B cell (primary cell): ENCODE data around the gene VOPP1. TPM values are rescaled to one million over a fixed set of nuclear protein-coding genes. Genes with fewer than 3 reads are reported as not detected.
A peak's percentile ranks its signal among the peaks of the same experiment; 100 is the strongest.
"Not testable (repeated sequence)": the region's sequence is repeated elsewhere in the genome, so short reads cannot be mapped to it uniquely, and the experiment has no call there.

ENCODE experiments used
- ATAC-seq: fragments of 200-7000 bp; cut with Tn5 transposase; one replicate; pipeline ENCODE4 v1.10.0; 2021; ENCODE audit warnings: low read depth, mild to moderate bottlenecking, moderate number of reproducible peaks, moderate library complexity
- CTCF ChIA-PET: fragments of 350-600 bp; sonication (Branson Sonifier 250); formaldehyde crosslinking; loops from one replicate; lab custom pipeline; 2021; ENCODE audit warnings: antibody characterized with exemption, inconsistent platforms; lab: Charles Lee
- POLR2A ChIA-PET: fragments of 350-600 bp; sonication (Branson Sonifier 250); formaldehyde crosslinking; loops from one replicate; lab custom pipeline; 2021; ENCODE audit warnings: antibody characterized with exemption; lab: Charles Lee
- DNase-seq: peaks from one replicate; pipeline ENCODE4 v3.0.0; 2013
- H2AFZ ChIP-seq: 2 replicates; pipeline ENCODE4 v1.6.1; 2012; ENCODE audit warnings: mild to moderate bottlenecking, low read depth, low read length; ENCODE audit not compliant: insufficient read depth, poor library complexity, severe bottlenecking
- H3K27ac ChIP-seq, 2 donors: 1 replicate in 1 of 2; 2 replicates in 1 of 2; pipeline ENCODE4 v1.5.1; 2012 to 2013; ENCODE audit warnings: low read length in 2 of 2, mild to moderate bottlenecking in 2 of 2, moderate library complexity in 1 of 2
- H3K27me3 ChIP-seq, 4 experiments: fragments of 200-600 bp in 1 of 4; sonication (generic) in 1 of 4; replicated peaks in 1 of 4; 1 replicate in 2 of 4; 2 replicates in 2 of 4; pipeline versions ENCODE4 v1.6.1 to v1.7.0; 2013 to 2016; ENCODE audit warnings: low read length in 3 of 4, mild to moderate bottlenecking in 2 of 4, mixed read lengths in 1 of 4, moderate library complexity in 1 of 4; ENCODE audit not compliant: insufficient read depth in 4 of 4, control insufficient read depth in 3 of 4; ENCODE audit errors: control extremely low read depth in 1 of 4
- H3K36me3 ChIP-seq, 2 experiments: replicated peaks in 1 of 2; 1 replicate in 1 of 2; 2 replicates in 1 of 2; pipeline versions ENCODE4 v1.6.1 to v1.7.1; 2013; ENCODE audit warnings: low read length in 1 of 2; ENCODE audit not compliant: insufficient read depth in 2 of 2, control insufficient read depth in 1 of 2; ENCODE audit errors: control extremely low read depth in 1 of 2, extremely low read depth in 1 of 2
- H3K4me1 ChIP-seq, 2 donors: fragments of 200-600 bp in 1 of 2; sonication (generic) in 1 of 2; 1 replicate in 1 of 2; 2 replicates in 1 of 2; pipeline versions ENCODE4 v1.5.1 to v1.6.1; 2013 to 2017; ENCODE audit warnings: low read length in 2 of 2; ENCODE audit not compliant: control insufficient read depth in 2 of 2, insufficient read depth in 2 of 2
- H3K4me2 ChIP-seq: replicated peaks from 2 replicates; pipeline ENCODE3; 2012; ENCODE audit warnings: mild to moderate bottlenecking, low read depth, low read length; ENCODE audit not compliant: poor library complexity, severe bottlenecking
- H3K4me3 ChIP-seq, 5 experiments: fragments of 200-600 bp in 1 of 5; sonication (generic) in 1 of 5; 1 replicate in 3 of 5; 2 replicates in 2 of 5; pipeline versions ENCODE4 v1.5.1 to v1.7.0; 2011 to 2016; ENCODE audit warnings: low read length in 4 of 5, mild to moderate bottlenecking in 4 of 5, low read depth in 2 of 5, control low read depth in 1 of 5, moderate library complexity in 1 of 5; ENCODE audit not compliant: insufficient read depth in 1 of 5; ENCODE audit errors: control extremely low read depth in 1 of 5, extremely low read depth in 1 of 5
- H3K79me2 ChIP-seq: fragments of 200-600 bp; sonication (generic); one replicate; pipeline ENCODE4 v1.6.0; 2016; ENCODE audit warnings: low read length; ENCODE audit not compliant: control insufficient read depth, insufficient read depth
- H3K9ac ChIP-seq: fragments of 200-600 bp; sonication (generic); 2 replicates; pipeline ENCODE4 v1.6.1; 2017; ENCODE audit warnings: mild to moderate bottlenecking, low read length, moderate library complexity
- H3K9me3 ChIP-seq, 3 donors: one replicate each; pipeline versions ENCODE4 v1.6.1 to v1.7.1; 2013; ENCODE audit warnings: low read length in 2 of 3; ENCODE audit not compliant: control insufficient read depth in 2 of 3, insufficient read depth in 1 of 3; ENCODE audit errors: control extremely low read depth in 1 of 3
- H4K20me1 ChIP-seq: 2 replicates; pipeline ENCODE4 v1.6.0; 2012; ENCODE audit warnings: mild to moderate bottlenecking, low read length; ENCODE audit not compliant: insufficient read depth, control insufficient read depth, poor library complexity, severe bottlenecking
- H3K27ac Mint-ChIP-seq: one replicate; pipeline ENCODE4 v1.8.0; 2021; ENCODE audit warnings: mixed read lengths
- H3K27me3 Mint-ChIP-seq: one replicate; pipeline ENCODE4 v1.8.0; 2021; ENCODE audit warnings: mixed read lengths
- H3K4me1 Mint-ChIP-seq: one replicate; pipeline ENCODE4 v1.8.0; 2021; ENCODE audit warnings: mixed read lengths
- H3K4me3 Mint-ChIP-seq: one replicate; pipeline ENCODE4 v1.8.0; 2021; ENCODE audit warnings: mixed read lengths
- H3K9me3 Mint-ChIP-seq: one replicate; pipeline ENCODE4 v1.8.0; 2022; ENCODE audit warnings: mixed read lengths; ENCODE audit not compliant: insufficient read depth
- EZH2 ChIP-seq: IDR thresholded peaks from 2 replicates; pipeline ENCODE4 v1.6.1; 2012; ENCODE audit warnings: borderline replicate concordance, low read depth, mild to moderate bottlenecking, moderate library complexity, low read length; ENCODE audit not compliant: insufficient read depth, poor library complexity, severe bottlenecking
- WGBS: methylation state at CpG from one replicate; pipeline ENCODE4 v1.1.5; 2013; ENCODE audit warnings: missing lambda C conversion rate; ENCODE audit not compliant: insufficient coverage; 5-methylcytosine and 5-hydroxymethylcytosine counted together
- intact Hi-C: fragments of 100-400 bp; cut with micrococcal nuclease; formaldehyde crosslinking; loops from one replicate; pipeline ENCODE4 v1.10.0; 2022
- polyA plus RNA-seq: library from polyadenylated mRNA; depleted of rRNA; stranded (reverse); fragments of >200 nt; gene quantifications from 2 replicates; pipeline ENCODE4 v1.2.3, GENCODE V29; 2012
- total RNA-seq, 2 donors: library from RNA; stranded (reverse); fragments of 120-200 nt in 1 of 2; gene quantifications; 1 replicate in 1 of 2; 2 replicates in 1 of 2; pipeline versions ENCODE4 v1.2.3 to v1.2.4, GENCODE V29; 2013 to 2022
- TF ChIP-seq, protein P1 (sequence below): fragments of 200-600 bp; IDR thresholded peaks from one replicate; pipeline ENCODE4 v1.8.0; 2022; ENCODE audit warnings: antibody characterized with exemption, mild to moderate bottlenecking

Gene VOPP1
- total and polyA plus RNA-seq, 2 donors (not counting 1 experiment from before 2014, with no cell fraction given), result 53.2 to 256 TPM

DNA sequence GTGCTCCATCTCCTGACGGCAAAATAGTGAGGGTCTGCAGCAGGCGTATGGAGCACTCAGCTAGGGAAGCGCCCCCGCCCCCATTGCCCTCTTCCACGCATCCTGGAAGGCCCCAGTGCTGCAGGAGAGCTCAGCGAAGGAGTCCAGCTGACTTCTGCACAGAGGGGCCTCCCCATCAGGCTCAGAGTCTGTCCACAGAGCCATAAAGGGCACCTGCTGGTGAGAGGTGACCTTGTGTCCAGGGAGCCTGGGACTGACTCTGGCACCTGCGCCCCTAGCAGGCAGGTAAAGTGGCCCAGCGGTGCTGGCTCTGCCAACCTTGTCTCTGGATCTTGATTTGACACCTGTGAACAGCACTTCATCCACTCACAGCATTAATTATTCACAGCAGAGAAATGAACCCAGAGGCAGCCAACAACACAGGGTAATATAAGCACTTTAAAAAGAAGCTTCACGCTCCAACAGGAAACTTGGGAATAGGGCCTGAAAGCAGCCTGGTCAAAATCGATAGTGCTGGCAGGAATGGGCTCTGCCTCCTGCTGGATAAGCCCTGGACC lies 59.6 kb downstream of the VOPP1 start:
- no peak for ATAC-seq
- no peak for TF ChIP-seq EZH2
- TF ChIP-seq, protein P1, sequence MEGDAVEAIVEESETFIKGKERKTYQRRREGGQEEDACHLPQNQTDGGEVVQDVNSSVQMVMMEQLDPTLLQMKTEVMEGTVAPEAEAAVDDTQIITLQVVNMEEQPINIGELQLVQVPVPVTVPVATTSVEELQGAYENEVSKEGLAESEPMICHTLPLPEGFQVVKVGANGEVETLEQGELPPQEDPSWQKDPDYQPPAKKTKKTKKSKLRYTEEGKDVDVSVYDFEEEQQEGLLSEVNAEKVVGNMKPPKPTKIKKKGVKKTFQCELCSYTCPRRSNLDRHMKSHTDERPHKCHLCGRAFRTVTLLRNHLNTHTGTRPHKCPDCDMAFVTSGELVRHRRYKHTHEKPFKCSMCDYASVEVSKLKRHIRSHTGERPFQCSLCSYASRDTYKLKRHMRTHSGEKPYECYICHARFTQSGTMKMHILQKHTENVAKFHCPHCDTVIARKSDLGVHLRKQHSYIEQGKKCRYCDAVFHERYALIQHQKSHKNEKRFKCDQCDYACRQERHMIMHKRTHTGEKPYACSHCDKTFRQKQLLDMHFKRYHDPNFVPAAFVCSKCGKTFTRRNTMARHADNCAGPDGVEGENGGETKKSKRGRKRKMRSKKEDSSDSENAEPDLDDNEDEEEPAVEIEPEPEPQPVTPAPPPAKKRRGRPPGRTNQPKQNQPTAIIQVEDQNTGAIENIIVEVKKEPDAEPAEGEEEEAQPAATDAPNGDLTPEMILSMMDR, result no peak
- ChIA-PET POLR2A (interaction anchor here (9.1 kb wide), 1 partner anchor 20 kb away, joined by 60 read pairs; no protein-coding TSS in a partner anchor), CTCF (interaction anchor here (1.3 kb wide), 1 partner anchor 21 kb away, joined by 3 read pairs; no protein-coding TSS in a partner anchor)
- H3K4me3 ChIP-seq, result no peak overlapping the region
- peaks cover 92% of the 10 kb centered on the region for H3K79me2 ChIP-seq
- Mint-ChIP-seq H3K4me1 (peaks cover 77% of the 10 kb centered on the region), H3K27ac (peak overlapping the region; percentile 56), H3K9me3 (no peaks in the 10 kb centered on the region), H3K27me3 (no peaks in the 10 kb centered on the region), H3K4me3 (no peak overlapping the region)
- H3K9ac ChIP-seq, result no peak overlapping the region
- intact Hi-C loops, result no loop called here
- H3K36me3 ChIP-seq, result peaks cover 0 to 48% of the 10 kb centered on the region in 2 experiments
- H3K27ac ChIP-seq, result peak overlapping the region in 1 of 2 donors; percentile 63
- H3K27me3 ChIP-seq, result no peaks in the 10 kb centered on the region
- H3K9me3 ChIP-seq, result no peaks in the 10 kb centered on the region
- peaks cover 27% of the 10 kb centered on the region for H4K20me1 ChIP-seq
- WGBS, result 93% methylated on average over 9 of the region's 10 CpGs
- no peak overlapping the region for H3K4me2 ChIP-seq
- DNase-seq, result no peak
- no peak overlapping the region for H2AFZ ChIP-seq
- H3K4me1 ChIP-seq, result peaks cover 21 to 79% of the 10 kb centered on the region in 2 donors

DNA sequence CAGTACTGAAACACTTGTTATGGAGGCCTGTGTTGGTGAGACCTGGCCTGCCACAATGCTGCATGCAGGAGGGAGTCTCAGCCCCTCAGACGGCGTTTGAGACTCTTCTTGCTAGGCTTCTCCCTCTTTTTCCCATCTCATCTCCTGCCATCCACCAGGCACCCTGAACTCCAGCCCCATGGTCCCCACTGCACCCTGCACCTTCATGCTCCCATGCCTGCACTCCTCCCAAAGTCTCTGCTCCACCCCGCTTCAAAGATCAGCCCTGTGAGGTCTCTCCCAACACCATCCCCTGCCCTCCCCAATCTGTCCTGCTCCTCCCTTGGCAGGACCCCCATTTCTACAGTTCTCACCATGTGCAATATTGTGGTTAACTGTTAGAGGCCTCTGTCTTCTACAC lies 61.7 kb downstream of the VOPP1 start:
- peaks cover 26% of the 10 kb centered on the region for H4K20me1 ChIP-seq
- ChIA-PET POLR2A (no interaction called here), CTCF (no interaction called here)
- no peaks in the 10 kb centered on the region for H3K27me3 ChIP-seq
- peaks cover 0 to 43% of the 10 kb centered on the region in 2 experiments for H3K36me3 ChIP-seq
- H3K79me2 ChIP-seq, result peaks cover 97% of the 10 kb centered on the region
- Mint-ChIP-seq H3K27me3 (no peaks in the 10 kb centered on the region), H3K4me1 (peaks cover 67% of the 10 kb centered on the region), H3K4me3 (no peak overlapping the region), H3K9me3 (no peaks in the 10 kb centered on the region), H3K27ac (peak overlapping the region; percentile 70)
- WGBS, result 83% methylated on average over 3 of the region's 3 CpGs
- peak overlapping the region in 1 of 2 donors; percentile 26 for H3K27ac ChIP-seq
- intact Hi-C loops, result no loop called here
- ATAC-seq, result no peak
- no peak overlapping the region for H3K4me3 ChIP-seq
- no peaks in the 10 kb centered on the region for H3K9me3 ChIP-seq
- no peak overlapping the region for H3K9ac ChIP-seq
- no peak overlapping the region for H2AFZ ChIP-seq
- no peak for DNase-seq
- TF ChIP-seq, protein P1, result no peak
- no peak for TF ChIP-seq EZH2
- peaks cover 8 to 66% of the 10 kb centered on the region in 2 donors for H3K4me1 ChIP-seq
- H3K4me2 ChIP-seq, result no peak overlapping the region

DNA sequence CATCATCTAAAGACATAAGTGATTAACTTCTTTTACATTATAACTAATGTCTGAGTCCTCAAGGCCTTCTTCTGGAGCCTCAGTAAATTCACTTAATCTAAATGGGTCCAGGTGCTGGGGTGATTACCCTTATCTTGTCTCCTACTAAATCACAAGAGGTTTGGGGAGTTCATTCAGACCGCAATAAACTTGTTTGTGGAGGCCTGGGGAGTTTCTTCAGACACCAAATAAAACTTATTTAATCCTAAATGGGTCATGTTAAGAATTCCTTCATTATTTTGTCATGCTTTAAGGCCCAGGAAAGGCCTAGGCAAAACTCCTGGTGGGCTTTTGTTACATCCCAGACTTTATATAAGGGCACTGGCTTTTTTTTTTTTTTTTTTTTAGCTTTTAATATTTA lies 62.1 kb downstream of the VOPP1 start:
- H3K27me3 ChIP-seq, DNase-seq, ATAC-seq, H3K4me3 ChIP-seq, CTCF ChIA-PET, H3K4me3 Mint-ChIP-seq, H3K4me2 ChIP-seq, H2AFZ ChIP-seq, H3K27me3 Mint-ChIP-seq, intact Hi-C loops, H3K27ac Mint-ChIP-seq, POLR2A ChIA-PET, H3K9me3 Mint-ChIP-seq, H3K9me3 ChIP-seq, H3K27ac ChIP-seq, H3K9ac ChIP-seq: not testable (repeated sequence)
- WGBS, result no CpG with 5 or more reads among the region's 1 CpG
- H3K4me1 ChIP-seq, result peaks cover 8 to 64% of the 10 kb centered on the region in 2 donors
- peaks cover 96% of the 10 kb centered on the region for H3K79me2 ChIP-seq
- H3K4me1 Mint-ChIP-seq, result peaks cover 66% of the 10 kb centered on the region
- H4K20me1 ChIP-seq, result peaks cover 27% of the 10 kb centered on the region
- H3K36me3 ChIP-seq, result peaks cover 0 to 41% of the 10 kb centered on the region in 2 experiments
